GM18868 (cell line): ENCODE results near the gene WRAP73.

Experiments used
- ATAC-seq: cut with Tn5 transposase; IDR thresholded peaks from one replicate; pipeline ENCODE4 v1.9.1; 2021; ENCODE audit warnings: mild to moderate bottlenecking, moderate library complexity; ENCODE audit not compliant: unreplicated experiment

WRAP73 gene

GRCh38 chr1:3683197-3683596 is 33.3 kb upstream of the WRAP73 start:
- ATAC-seq, result no peak

DNA sequence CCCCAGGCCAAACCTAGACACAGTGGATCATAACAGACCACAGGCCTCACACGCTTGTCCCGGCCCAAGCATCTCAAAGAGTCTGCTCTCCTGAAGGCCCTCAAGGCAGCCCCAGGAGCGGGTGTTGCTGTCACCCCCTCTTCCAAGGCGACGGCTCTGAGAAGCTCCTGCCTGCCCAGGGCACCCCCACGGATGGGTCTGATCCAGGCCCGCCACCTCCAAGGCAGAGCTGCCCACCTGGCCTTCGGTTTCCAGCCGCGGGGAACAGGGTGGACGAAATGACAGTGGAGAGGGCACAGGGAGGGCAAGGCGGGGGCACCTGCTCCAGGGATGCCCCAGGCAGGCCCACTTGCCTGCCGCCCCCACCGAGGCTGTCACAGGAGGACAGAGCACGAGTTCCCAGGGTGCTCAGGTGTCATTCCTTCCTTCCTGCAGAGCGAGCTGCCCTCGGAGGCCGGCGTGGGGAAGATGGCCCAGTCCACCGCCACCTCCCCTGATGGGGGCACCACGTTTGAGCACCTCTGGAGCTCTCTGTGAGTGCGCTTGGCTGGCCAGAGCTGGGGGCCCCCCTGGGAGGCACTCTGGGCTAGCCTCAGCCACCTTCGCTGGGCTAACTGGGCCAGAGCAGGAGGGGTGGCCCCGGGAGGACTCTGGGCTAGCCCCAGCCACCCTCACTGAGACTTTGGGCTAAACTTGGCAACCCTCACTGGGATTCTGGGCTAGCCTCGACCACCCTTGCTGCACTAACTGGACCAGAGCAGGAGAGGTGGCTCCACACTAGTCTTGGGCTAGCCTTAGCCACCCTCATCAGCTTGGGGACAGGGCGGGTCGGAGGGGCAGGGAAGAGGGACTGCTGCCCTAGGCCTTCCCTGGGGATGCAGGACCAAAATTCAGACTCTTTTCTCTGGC is 32.2 kb upstream of the WRAP73 start:
- ATAC-seq, result no peak

DNA sequence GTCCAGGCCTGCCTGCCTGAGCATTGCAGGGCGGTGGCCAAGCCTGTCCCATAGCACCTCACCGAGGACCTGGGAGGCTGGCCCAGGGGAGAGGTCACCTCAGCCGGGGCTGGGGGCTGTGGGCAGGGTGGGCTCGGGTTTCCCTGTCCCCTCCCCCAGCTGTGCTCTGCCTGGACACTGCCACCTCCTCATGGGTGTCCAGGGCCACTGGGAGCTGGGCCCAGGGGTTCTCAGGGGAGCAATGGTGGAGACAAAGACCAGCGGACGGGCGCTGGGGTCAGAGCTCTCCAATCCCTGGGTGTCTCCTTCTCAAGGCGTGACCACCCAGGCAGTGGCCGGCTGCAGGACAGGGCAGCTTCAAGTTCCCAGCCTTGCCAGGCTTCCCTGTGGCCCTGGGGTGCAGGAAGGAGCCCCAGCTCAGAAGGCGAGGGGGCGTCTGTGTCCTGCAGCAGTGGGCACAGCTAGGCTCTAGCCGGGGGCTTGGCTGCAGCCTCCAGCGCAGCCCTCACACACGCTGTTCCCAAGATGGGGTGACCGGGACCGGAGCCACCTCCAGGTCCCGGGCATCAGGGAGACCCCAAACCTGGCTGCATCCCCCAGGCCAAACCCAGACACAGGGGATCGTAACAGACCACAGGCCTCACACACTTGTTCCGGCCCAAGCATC is 31.5 kb upstream of the WRAP73 start:
- ATAC-seq, result no peak

DNA sequence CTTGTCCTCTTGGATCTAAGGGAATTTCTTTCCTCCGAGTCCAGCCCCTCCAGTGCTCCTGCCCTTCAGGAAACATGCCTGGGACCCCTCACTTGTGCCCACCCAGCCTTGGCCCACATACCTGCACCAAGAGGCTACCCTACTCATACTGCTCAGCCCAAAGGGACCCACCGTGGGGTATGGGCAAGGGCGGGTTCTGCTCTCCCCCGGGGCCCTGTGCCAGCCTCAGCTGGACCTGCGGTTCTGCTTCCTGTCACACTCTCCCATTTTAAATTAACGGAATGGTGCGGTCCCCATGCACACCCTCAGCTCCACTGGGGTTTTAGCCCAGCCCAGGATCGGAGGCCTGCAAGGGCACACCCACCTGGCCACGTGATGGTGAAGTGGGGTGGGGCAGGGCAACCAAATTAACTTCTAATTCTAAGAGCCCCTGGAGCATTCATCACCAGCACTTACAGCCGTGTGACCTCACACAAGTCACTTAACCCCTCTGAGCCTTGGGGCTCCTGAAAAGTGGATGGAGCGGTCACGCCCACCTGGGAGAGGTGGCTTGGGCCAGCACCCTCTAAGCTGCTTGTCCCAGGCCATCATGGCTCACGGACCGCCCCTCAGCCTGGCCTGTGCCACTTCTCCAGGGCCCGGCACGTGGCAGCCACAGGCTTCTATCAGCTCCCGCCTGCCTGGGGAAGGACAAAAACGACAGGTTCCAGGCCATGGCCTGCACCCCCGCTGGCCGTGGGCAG is 30.8 kb upstream of the WRAP73 start:
- no peak for ATAC-seq

GRCh38 chr1:3679799-3680453 is 30.0 kb upstream of the WRAP73 start:
- no peak for ATAC-seq

- ATAC-seq, result no peak
These were observed 29.2 kb upstream of the WRAP73 start for GRCh38 chr1:3679098-3679555.

- ATAC-seq, result no peak
These were observed 28.6 kb upstream of the WRAP73 start for GRCh38 chr1:3678361-3679097.

GRCh38 chr1:3677484-3677883 is 27.6 kb upstream of the WRAP73 start:
- ATAC-seq, result no peak

GRCh38 chr1:3676581-3677470 is 26.9 kb upstream of the WRAP73 start:
- peak; percentile 65 for ATAC-seq

GRCh38 chr1:3675436-3675835 is 25.5 kb upstream of the WRAP73 start:
- no peak for ATAC-seq

GRCh38 chr1:3674100-3675094 is 24.5 kb upstream of the WRAP73 start:
- no peak for ATAC-seq

DNA sequence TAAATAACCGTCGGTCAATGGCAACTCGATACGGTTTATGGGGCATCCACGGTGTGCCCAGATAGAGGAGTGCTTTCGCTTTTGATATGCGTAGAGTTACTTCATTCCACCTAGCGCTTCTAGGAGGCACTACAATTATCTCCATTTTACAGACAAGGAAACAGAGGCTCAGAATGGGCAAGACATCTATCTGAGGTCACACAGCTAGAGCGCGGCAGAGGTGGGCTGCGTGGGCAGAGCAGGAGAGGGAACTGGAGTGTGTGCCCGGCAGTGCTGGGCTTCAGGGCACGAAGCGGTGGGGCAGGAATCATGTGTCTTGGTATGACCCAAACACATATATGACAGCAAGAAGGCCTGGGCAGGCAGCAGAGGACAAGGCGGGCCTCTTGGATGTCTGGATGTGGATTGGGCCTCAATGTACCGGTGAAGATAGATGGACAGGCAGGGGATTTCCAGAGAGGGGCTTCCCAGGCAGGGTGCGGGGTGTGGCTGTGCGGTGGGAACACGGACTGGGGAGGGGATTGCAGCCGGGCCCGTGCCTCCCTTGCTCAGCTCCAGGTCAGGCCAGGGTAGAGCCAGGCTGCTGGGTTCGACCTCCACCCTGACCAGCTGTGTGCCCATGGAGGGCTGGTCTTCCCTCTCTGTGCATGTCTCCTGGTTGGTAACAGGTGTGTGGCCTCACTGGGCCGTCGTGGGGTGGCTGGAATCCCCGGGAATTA is 23.6 kb upstream of the WRAP73 start:
- no peak for ATAC-seq

- no peak for ATAC-seq
These were observed 23.1 kb upstream of the WRAP73 start for GRCh38 chr1:3672971-3673361.

- no peak for ATAC-seq
These were observed 22.5 kb upstream of the WRAP73 start for GRCh38 chr1:3672231-3672970.

GRCh38 chr1:3671371-3672180 is 21.7 kb upstream of the WRAP73 start:
- no peak for ATAC-seq

GRCh38 chr1:3670823-3671265 is 20.9 kb upstream of the WRAP73 start:
- no peak for ATAC-seq
